Omental fat pad (tissue), 4 donors: Measurements from ENCODE around the gene PHRF1. TPM values are rescaled to one million over a fixed set of nuclear protein-coding genes. Genes with fewer than 3 reads are reported as not detected.

Source experiments
- ATAC-seq: fragments of 150-250 bp; one replicate; pipeline ENCODE4 v1.9.1; 2016; ENCODE audit warnings: mild to moderate bottlenecking, moderate library complexity; ENCODE audit not compliant: low FRiP score
- DNase-seq: peaks from one replicate; pipeline ENCODE4 v3.0.0-alpha.2; 2019; ENCODE audit warnings: low spot score
- total RNA-seq, 4 donors: library from RNA; depleted of rRNA; stranded (reverse); fragments of >200 nt; gene quantifications; one replicate each; pipeline ENCODE4 v1.1.0, GENCODE V29; 2016
- TF ChIP-seq, protein P1 (sequence below), 3 donors: fragments of 450-650 bp; IDR thresholded peaks; one replicate each; pipeline ENCODE4 v1.5.1; 2016 to 2017; ENCODE audit warnings: antibody characterized with exemption in 3 of 3, mild to moderate bottlenecking in 3 of 3, moderate library complexity in 2 of 3

Gene PHRF1
- total RNA-seq, 4 donors from 2014 or later, result 14.7 to 34.9 (median 22.4) TPM

- TF ChIP-seq, protein P1, sequence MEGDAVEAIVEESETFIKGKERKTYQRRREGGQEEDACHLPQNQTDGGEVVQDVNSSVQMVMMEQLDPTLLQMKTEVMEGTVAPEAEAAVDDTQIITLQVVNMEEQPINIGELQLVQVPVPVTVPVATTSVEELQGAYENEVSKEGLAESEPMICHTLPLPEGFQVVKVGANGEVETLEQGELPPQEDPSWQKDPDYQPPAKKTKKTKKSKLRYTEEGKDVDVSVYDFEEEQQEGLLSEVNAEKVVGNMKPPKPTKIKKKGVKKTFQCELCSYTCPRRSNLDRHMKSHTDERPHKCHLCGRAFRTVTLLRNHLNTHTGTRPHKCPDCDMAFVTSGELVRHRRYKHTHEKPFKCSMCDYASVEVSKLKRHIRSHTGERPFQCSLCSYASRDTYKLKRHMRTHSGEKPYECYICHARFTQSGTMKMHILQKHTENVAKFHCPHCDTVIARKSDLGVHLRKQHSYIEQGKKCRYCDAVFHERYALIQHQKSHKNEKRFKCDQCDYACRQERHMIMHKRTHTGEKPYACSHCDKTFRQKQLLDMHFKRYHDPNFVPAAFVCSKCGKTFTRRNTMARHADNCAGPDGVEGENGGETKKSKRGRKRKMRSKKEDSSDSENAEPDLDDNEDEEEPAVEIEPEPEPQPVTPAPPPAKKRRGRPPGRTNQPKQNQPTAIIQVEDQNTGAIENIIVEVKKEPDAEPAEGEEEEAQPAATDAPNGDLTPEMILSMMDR (IDR thresholded peaks at IDR 0.05), result no peak
- ATAC-seq, result no peak
Observed at GRCh38 chr11:587546-587945, 11.3 kb downstream of the PHRF1 start.

GRCh38 chr11:587978-588380 is 11.7 kb downstream of the PHRF1 start:
- ATAC-seq (peak; percentile 71), DNase-seq (no peak)
- TF ChIP-seq, protein P1 (IDR thresholded peaks at IDR 0.05), result no peak

More at GRCh38 chr11:587546-587945, 11.3 kb downstream of the PHRF1 start:
- no peak for DNase-seq

DNA sequence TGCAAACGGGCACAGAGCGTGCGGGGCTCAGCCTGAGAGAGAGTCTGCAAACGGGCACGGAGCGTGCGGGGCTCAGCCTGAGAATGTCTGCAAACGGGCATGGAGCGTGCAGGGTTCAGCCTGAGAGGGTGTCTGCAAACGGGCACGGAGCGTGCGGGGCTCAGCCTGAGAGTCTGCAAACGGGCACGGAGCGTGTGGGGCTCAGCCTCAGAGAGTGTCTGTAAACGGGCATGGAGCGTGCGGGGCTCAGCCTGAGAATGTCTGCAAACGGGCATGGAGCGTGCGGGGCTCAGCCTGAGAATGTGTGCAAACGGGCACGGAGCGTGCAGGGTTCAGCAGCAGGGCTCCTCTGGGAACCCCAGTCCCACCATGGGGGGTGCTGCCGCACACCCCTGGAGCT is 13.5 kb downstream of the PHRF1 start:
- no peak for ATAC-seq

DNA sequence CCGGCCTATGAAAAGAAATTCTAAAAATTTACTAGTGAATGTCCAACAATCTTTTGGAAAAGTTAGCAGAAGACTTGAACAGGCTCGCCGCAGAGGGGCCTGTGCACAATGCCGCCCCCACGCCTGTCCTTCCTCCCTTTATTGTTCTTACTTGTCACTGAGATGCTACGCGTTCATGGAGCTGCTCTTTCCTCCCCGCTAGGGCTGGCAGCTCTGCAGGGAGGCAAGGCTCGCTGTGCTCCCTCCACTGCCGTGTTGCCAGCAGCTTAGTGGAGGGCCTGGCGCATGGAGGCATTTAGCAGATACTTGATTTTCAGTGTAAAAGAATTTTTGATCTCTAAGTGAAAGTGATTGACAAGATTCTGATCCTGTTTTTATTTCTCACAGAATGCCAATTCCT is 14.7 kb downstream of the PHRF1 start:
- DNase-seq (no peak), ATAC-seq (no peak)
- TF ChIP-seq, protein P1 (IDR thresholded peaks at IDR 0.05), result no peak

More for the DNA sequence above, 13.5 kb downstream of the PHRF1 start:
- no peak for DNase-seq
- TF ChIP-seq, protein P1 (IDR thresholded peaks at IDR 0.05), result no peak

DNA sequence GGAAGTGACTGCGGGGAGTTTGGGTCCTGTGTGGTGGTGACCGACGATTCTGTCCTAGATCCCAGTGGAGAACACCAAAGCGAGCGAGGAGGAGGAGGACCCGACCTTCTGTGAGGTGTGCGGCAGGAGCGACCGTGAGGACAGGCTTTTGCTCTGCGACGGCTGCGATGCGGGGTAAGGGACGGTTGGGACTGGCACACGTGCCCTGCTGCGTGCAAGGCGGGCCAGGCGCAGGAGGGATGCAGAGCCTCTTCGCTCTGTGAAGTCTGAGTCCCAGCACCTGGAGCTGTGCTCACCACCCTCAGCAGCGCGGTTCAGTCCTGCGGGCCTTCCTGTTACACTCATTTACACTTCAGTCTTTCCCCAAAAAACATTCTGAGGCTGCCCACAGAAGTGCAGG is 16.2 kb downstream of the PHRF1 start:
- DNase-seq (no peak), ATAC-seq (no peak)
- TF ChIP-seq, protein P1 (IDR thresholded peaks at IDR 0.05), result no peak

- ATAC-seq, result no peak
- DNase-seq, result no peak
- TF ChIP-seq, protein P1 (IDR thresholded peaks at IDR 0.05), result no peak
Observed at GRCh38 chr11:592918-593317, 16.6 kb downstream of the PHRF1 start.

DNA sequence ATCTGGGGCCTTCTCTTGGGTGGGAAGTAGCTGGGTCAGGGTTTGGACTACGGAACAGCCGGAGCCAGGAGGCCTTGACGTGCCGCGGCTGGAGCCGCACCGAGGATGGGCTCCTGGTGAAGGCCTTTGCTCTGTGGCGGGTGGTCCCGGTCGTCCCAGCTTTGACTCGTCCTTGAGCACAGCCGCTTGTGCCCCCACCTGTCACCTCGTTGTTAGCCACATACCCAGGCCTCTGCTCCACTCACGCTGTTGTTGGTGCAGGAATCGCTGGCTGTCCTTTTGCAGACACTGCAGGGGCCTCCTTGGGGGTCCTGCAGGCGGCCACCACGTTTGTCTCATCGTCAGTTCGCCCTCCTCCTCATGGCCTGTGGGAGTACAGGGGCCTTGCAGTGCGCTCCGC is 17.1 kb downstream of the PHRF1 start:
- TF ChIP-seq, protein P1 (IDR thresholded peaks at IDR 0.05), result no peak
- ATAC-seq (no peak), DNase-seq (no peak)
